Measurements from ENCODE around the gene SLC30A1. TPM values are rescaled to one million over a fixed set of nuclear protein-coding genes. Genes with fewer than 3 reads are reported as not detected.
A peak's percentile ranks its signal among the peaks of the same experiment; 100 is the strongest.

Gene SLC30A1
- total RNA-seq, 1 experiment from 2014 or later = 9.7 TPM

DNA sequence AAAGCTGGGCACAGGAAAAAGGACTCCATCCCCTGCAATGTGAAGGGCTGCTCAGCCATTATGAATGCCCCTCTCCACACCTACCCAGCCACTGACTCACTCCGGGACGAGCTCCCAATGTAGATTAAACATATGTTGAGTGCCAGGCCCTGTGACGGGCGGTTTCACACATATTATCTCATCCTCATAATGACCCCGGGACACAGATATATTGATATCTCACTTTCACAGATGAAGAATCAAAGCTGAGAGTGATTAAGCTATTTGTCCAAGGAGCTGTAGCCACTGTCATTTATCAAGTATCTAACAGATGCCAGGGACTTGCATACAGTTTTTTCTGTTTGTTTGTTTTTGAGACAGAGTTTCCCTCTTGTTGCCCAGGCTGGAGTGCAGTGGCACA is 35.0 kb upstream of the SLC30A1 start:
- Histone ChIP-seq H3K27ac (ENCODE audit: low read depth, low read length) (no peak overlapping the region), H3K9me3 (ENCODE audit: control insufficient read depth in 1 of 2, insufficient read depth in 1 of 2, low read depth in 1 of 2, low read length in 2 of 2) (no peaks in the 10 kb centered on the region), H2AFZ (ENCODE audit: low read depth, low read length, poor library complexity, severe bottlenecking) (peak overlapping the region; percentile 82), H3K4me3 (replicated peaks in 1 of 2; ENCODE audit: low read depth in 1 of 2, low read length in 2 of 2) (no peak overlapping the region), H3K4me2 (ENCODE audit: low read length) (peak overlapping the region; percentile 58; the same call in 1 of the 2 replicates), H3K4me1 (ENCODE audit: control insufficient read depth in 1 of 2, insufficient read depth in 2 of 2, low read length in 2 of 2) (peaks cover 8 to 15% of the 10 kb centered on the region in 2 experiments; a peak in 3 of 4 replicates), H3K9ac (ENCODE audit: low read length) (no peak overlapping the region), H3K27me3 (ENCODE audit: insufficient read depth, low read length) (no peaks in the 10 kb centered on the region), H4K20me1 (ENCODE audit: insufficient read depth) (no peaks in the 10 kb centered on the region), H3K36me3 (ENCODE audit: control insufficient read depth in 1 of 2, insufficient read depth in 2 of 2, low read length in 2 of 2) (no peaks in the 10 kb centered on the region), H3K9me2 (ENCODE audit: insufficient read depth) (no peaks in the 10 kb centered on the region), H3K79me2 (ENCODE audit: insufficient read depth, low read length) (no peaks in the 10 kb centered on the region)
- ATAC-seq (no peak), DNase-seq (ENCODE audit: low read depth, low spot score) (no peak)
- ChIA-PET RAD21 (ENCODE audit: low non-redundant PET in 1 of 2, low total read pairs in 2 of 2, uncharacterized antibody in 2 of 2, unreplicated experiment in 2 of 2) (no interaction called here), POLR2A (no interaction called here), CTCF (no interaction called here)
- BruUV-seq (replicated peaks) = no TSS peak
- TF ChIP-seq CBX3 (IDR thresholded peaks at IDR 0.05; ENCODE audit: low read depth) (0 out of 2 replicates have a peak, but pooled peaks have one; percentile 6), EZH2phosphoT487 (IDR thresholded peaks at IDR 0.05; ENCODE audit: borderline replicate concordance) (no peak)
- intact Hi-C loops (cut with micrococcal nuclease) = no loop called here

- Histone ChIP-seq H3K27me3 (ENCODE audit: insufficient read depth, low read length) (no peaks in the 10 kb centered on the region), H3K9ac (ENCODE audit: low read length) (no peak overlapping the region), H3K9me2 (ENCODE audit: insufficient read depth) (no peaks in the 10 kb centered on the region), H3K9me3 (ENCODE audit: control insufficient read depth in 1 of 2, insufficient read depth in 1 of 2, low read depth in 1 of 2, low read length in 2 of 2) (no peaks in the 10 kb centered on the region), H3K27ac (ENCODE audit: low read depth, low read length) (no peak overlapping the region), H3K79me2 (ENCODE audit: insufficient read depth, low read length) (no peaks in the 10 kb centered on the region), H3K36me3 (ENCODE audit: control insufficient read depth in 1 of 2, insufficient read depth in 2 of 2, low read length in 2 of 2) (no peaks in the 10 kb centered on the region), H2AFZ (ENCODE audit: low read depth, low read length, poor library complexity, severe bottlenecking) (peak overlapping the region; percentile 82), H3K4me1 (ENCODE audit: control insufficient read depth in 1 of 2, insufficient read depth in 2 of 2, low read length in 2 of 2) (peaks cover 8 to 15% of the 10 kb centered on the region in 2 experiments; a peak in 3 of 4 replicates), H3K4me3 (replicated peaks in 1 of 2; ENCODE audit: low read depth in 1 of 2, low read length in 2 of 2) (no peak overlapping the region), H4K20me1 (ENCODE audit: insufficient read depth) (no peaks in the 10 kb centered on the region), H3K4me2 (ENCODE audit: low read length) (peak overlapping the region; percentile 58)
- no peak for DNase-seq (ENCODE audit: low read depth, low spot score)
- POLR2A ChIA-PET = no interaction called here
- TF ChIP-seq MAX (IDR thresholded peaks at IDR 0.05) (peak; percentile 31; the same call in 1 of the 2 replicates), CBX3 (IDR thresholded peaks at IDR 0.05; ENCODE audit: low read depth) (peak; percentile 48; the same call in 1 of the 2 replicates), CEBPB (IDR thresholded peaks at IDR 0.05; ENCODE audit: low read depth) (0 out of 2 replicates have a peak, but pooled peaks have one; percentile 14), FOSL1 (IDR thresholded peaks at IDR 0.05; ENCODE audit: low read depth) (peak; percentile 47), RAD21 (IDR thresholded peaks at IDR 0.05; ENCODE audit: low read depth) (no peak), ZNF274 (IDR thresholded peaks at IDR 0.05; ENCODE audit: low read depth, low read length) (no peak)
- BruUV-seq (replicated peaks) = no TSS peak
- intact Hi-C loops (cut with micrococcal nuclease) = no loop called here
- RAD21 ChIA-PET (ENCODE audit: low non-redundant PET in 1 of 2, low total read pairs in 2 of 2, uncharacterized antibody in 2 of 2, unreplicated experiment in 2 of 2) = no interaction called here
- CTCF ChIA-PET = no interaction called here
- peak; percentile 82 for ATAC-seq
Observed at GRCh38 chr1:211613108-211613947, 34.4 kb upstream of the SLC30A1 start.

All from HCT116 (cell line).